ENCODE data around the gene LUC7L2. TPM values are rescaled to one million over a fixed set of nuclear protein-coding genes. Genes with fewer than 3 reads are reported as not detected.

The LUC7L2 gene
- total and polyA plus RNA-seq, 12 donors = 31.5 to 100.0 (median 53.3) TPM

GRCh38 chr7:139416405-139416804, 56.7 kb downstream of the LUC7L2 start:
- Histone ChIP-seq H3K36me3 (replicated peaks in 1 of 2) (peaks cover 0 to 73% of the 10 kb centered on the region in 2 donors), H3K27me3 (no peaks in the 10 kb centered on the region), H3K4me1 (replicated peaks in 1 of 2) (peaks cover 0 to 1% of the 10 kb centered on the region in 2 donors), H3K27ac (no peak overlapping the region), H3K9me3 (replicated peaks in 1 of 3) (no peaks in the 10 kb centered on the region), H3K4me3 (no peak overlapping the region)
- TF ChIP-seq POLR2A (IDR thresholded peaks at IDR 0.05) (no peak), CTCF (IDR thresholded peaks at IDR 0.05) (no peak)
- DNase-seq = no peak
- 89 to 93% (median 92%) methylated on average over 3 of the region's 3 CpGs for WGBS, 4 donors
- intact Hi-C loops (cut with DNase I) = no loop called here

GRCh38 chr7:139417478-139417877, 57.8 kb downstream of the LUC7L2 start:
- WGBS, 4 donors = 93 to 99% (median 97%) methylated on average over 15 of the region's 15 CpGs
- Histone ChIP-seq H3K9me3 (replicated peaks in 1 of 3) (no peaks in the 10 kb centered on the region), H3K4me3 (no peak overlapping the region), H3K27ac (no peak overlapping the region), H3K4me1 (replicated peaks in 1 of 2) (peaks cover 0 to 9% of the 10 kb centered on the region in 2 donors), H3K27me3 (no peaks in the 10 kb centered on the region), H3K36me3 (replicated peaks in 1 of 2) (peaks cover 0 to 75% of the 10 kb centered on the region in 2 donors)
- no peak for DNase-seq
- intact Hi-C loops (cut with DNase I) = no loop called here
- TF ChIP-seq CTCF (IDR thresholded peaks at IDR 0.05) (no peak), POLR2A (IDR thresholded peaks at IDR 0.05) (no peak)

- TF ChIP-seq CTCF (IDR thresholded peaks at IDR 0.05) = no peak
- TF ChIP-seq POLR2A (IDR thresholded peaks at IDR 0.05) = no peak
- no peak for DNase-seq
- 0 to 54% (median 42%) methylated on average over 1 of the region's 1 CpG for WGBS, 4 donors
- H3K4me3 ChIP-seq = no peak overlapping the region
- intact Hi-C loops (cut with DNase I) = no loop called here
- H3K27me3 ChIP-seq = no peaks in the 10 kb centered on the region
- no peaks in the 10 kb centered on the region for H3K9me3 ChIP-seq (replicated peaks in 1 of 3)
- H3K27ac ChIP-seq = peak overlapping the region in 1 of 5 donors; percentile 15
- H3K4me1 ChIP-seq (replicated peaks in 1 of 2) = peaks cover 0 to 9% of the 10 kb centered on the region in 2 donors
- peaks cover 0 to 54% of the 10 kb centered on the region in 2 donors for H3K36me3 ChIP-seq (replicated peaks in 1 of 2)
Measured at GRCh38 chr7:139421123-139421522, 61.4 kb downstream of the LUC7L2 start.

- H3K4me3 ChIP-seq = no peak overlapping the region
- H3K27me3 ChIP-seq = no peaks in the 10 kb centered on the region
- H3K27ac ChIP-seq = peak overlapping the region in 1 of 5 donors; percentile 15
- H3K36me3 ChIP-seq (replicated peaks in 1 of 2) = peaks cover 0 to 44% of the 10 kb centered on the region in 2 donors
- WGBS, 4 donors = 68 to 81% (median 77%) methylated on average over 7 of the region's 7 CpGs
- intact Hi-C loops (cut with DNase I) = no loop called here
- peaks cover 0 to 9% of the 10 kb centered on the region in 2 donors for H3K4me1 ChIP-seq (replicated peaks in 1 of 2)
- no peak for DNase-seq
- TF ChIP-seq POLR2A (IDR thresholded peaks at IDR 0.05) = no peak
- TF ChIP-seq CTCF (IDR thresholded peaks at IDR 0.05) = no peak
- H3K9me3 ChIP-seq (replicated peaks in 1 of 3) = no peaks in the 10 kb centered on the region
Measured at GRCh38 chr7:139422126-139422525, 62.4 kb downstream of the LUC7L2 start.
